SJSA1 (cell line): ENCODE data around the gene DPF3. TPM values are rescaled to one million over a fixed set of nuclear protein-coding genes. Genes with fewer than 3 reads are reported as not detected.

Source experiments
- DNase-seq, 2 experiments: peaks; one replicate each; pipeline ENCODE4 v3.0.0-alpha.2; 2015 to 2020; ENCODE audit warnings: low spot score in 2 of 2, low read depth in 1 of 2
- H3K27ac ChIP-seq: fragments of 250-450 bp; sonication (Bioruptor Pico); 2 replicates; pipeline ENCODE4 v1.5.1; 2020; ENCODE audit warnings: mild to moderate bottlenecking, moderate library complexity
- H3K27me3 ChIP-seq: fragments of 250-450 bp; sonication (Bioruptor Pico); replicated peaks from 2 replicates; pipeline ENCODE4 v1.5.1; 2020; ENCODE audit warnings: mild to moderate bottlenecking, moderate library complexity
- H3K36me3 ChIP-seq: fragments of 250-450 bp; sonication (Bioruptor Pico); 2 replicates; pipeline ENCODE4 v1.5.1; 2020; ENCODE audit warnings: mild to moderate bottlenecking
- H3K4me1 ChIP-seq: fragments of 250-450 bp; sonication (Bioruptor Pico); replicated peaks from 2 replicates; pipeline ENCODE4 v1.6.1; 2021; ENCODE audit warnings: mild to moderate bottlenecking
- H3K4me3 ChIP-seq: fragments of 250-450 bp; sonication (Bioruptor Pico); 2 replicates; pipeline ENCODE4 v1.5.1; 2020; ENCODE audit warnings: mild to moderate bottlenecking
- H3K9me3 ChIP-seq: fragments of 250-450 bp; sonication (Bioruptor Pico); replicated peaks from 2 replicates; pipeline ENCODE4 v1.5.1; 2020; ENCODE audit warnings: mild to moderate bottlenecking
- total RNA-seq: library from RNA; depleted of rRNA; stranded (reverse); fragments of >200 nt; shearing (Covaris generic); gene quantifications from 2 replicates; pipeline ENCODE4 v1.2.3, GENCODE V29; 2014

Gene DPF3
- total RNA-seq, 1 experiment from 2014 or later, result 2.1 TPM

- no peak overlapping the region for H3K4me3 ChIP-seq
- no peaks in the 10 kb centered on the region for H3K36me3 ChIP-seq
- H3K27ac ChIP-seq, result no peak overlapping the region
- H3K27me3 ChIP-seq, result no peaks in the 10 kb centered on the region
- no peaks in the 10 kb centered on the region for H3K9me3 ChIP-seq
- peaks cover 12% of the 10 kb centered on the region for H3K4me1 ChIP-seq
- no peak for DNase-seq
Observed at GRCh38 chr14:72745991-72746980, 147.6 kb downstream of the DPF3 start.

- H3K4me3 ChIP-seq, result no peak overlapping the region
Observed at GRCh38 chr14:72745546-72745945, 148.4 kb downstream of the DPF3 start.

GRCh38 chr14:72744416-72745120, 149.3 kb downstream of the DPF3 start:
- Histone ChIP-seq H3K27ac (no peak overlapping the region), H3K4me1 (peaks cover 12% of the 10 kb centered on the region), H3K36me3 (no peaks in the 10 kb centered on the region), H3K27me3 (no peaks in the 10 kb centered on the region), H3K4me3 (no peak overlapping the region), H3K9me3 (no peaks in the 10 kb centered on the region)
- DNase-seq, result peak in 1 of 2 experiments; percentile 12

More at GRCh38 chr14:72745546-72745945, 148.4 kb downstream of the DPF3 start:
- H3K4me1 ChIP-seq, result peaks cover 12% of the 10 kb centered on the region
- no peaks in the 10 kb centered on the region for H3K9me3 ChIP-seq
- H3K27me3 ChIP-seq, result no peaks in the 10 kb centered on the region
- H3K36me3 ChIP-seq, result no peaks in the 10 kb centered on the region
- H3K27ac ChIP-seq, result no peak overlapping the region
- peak; percentile 33 to 51 for DNase-seq

GRCh38 chr14:72743626-72744025, 150.3 kb downstream of the DPF3 start:
- H3K27ac ChIP-seq, result no peak overlapping the region
- peaks cover 12% of the 10 kb centered on the region for H3K4me1 ChIP-seq

GRCh38 chr14:72742838-72743195, 151.1 kb downstream of the DPF3 start:
- DNase-seq, result peak in 1 of 2 experiments; percentile 21
- H3K36me3 ChIP-seq, result no peaks in the 10 kb centered on the region
- no peak overlapping the region for H3K27ac ChIP-seq
- no peaks in the 10 kb centered on the region for H3K27me3 ChIP-seq
- H3K4me3 ChIP-seq, result no peak overlapping the region
- peaks cover 12% of the 10 kb centered on the region for H3K4me1 ChIP-seq
- no peaks in the 10 kb centered on the region for H3K9me3 ChIP-seq

More at GRCh38 chr14:72743626-72744025, 150.3 kb downstream of the DPF3 start:
- H3K4me3 ChIP-seq, result no peak overlapping the region
- no peaks in the 10 kb centered on the region for H3K27me3 ChIP-seq
- no peaks in the 10 kb centered on the region for H3K36me3 ChIP-seq
- H3K9me3 ChIP-seq, result no peaks in the 10 kb centered on the region
- peak in 1 of 2 experiments; percentile 16 for DNase-seq

- no peak overlapping the region for H3K4me3 ChIP-seq
- H3K4me1 ChIP-seq, result peaks cover 12% of the 10 kb centered on the region
- H3K27ac ChIP-seq, result no peak overlapping the region
Observed at GRCh38 chr14:72742118-72742837, 151.6 kb downstream of the DPF3 start.

GRCh38 chr14:72741826-72742117, 152.1 kb downstream of the DPF3 start:
- Histone ChIP-seq H3K4me1 (peaks cover 12% of the 10 kb centered on the region), H3K4me3 (no peak overlapping the region), H3K27ac (no peak overlapping the region), H3K9me3 (no peaks in the 10 kb centered on the region), H3K36me3 (no peaks in the 10 kb centered on the region), H3K27me3 (no peaks in the 10 kb centered on the region)
- DNase-seq, result peak in 1 of 2 experiments; percentile 27

More at GRCh38 chr14:72742118-72742837, 151.6 kb downstream of the DPF3 start:
- Histone ChIP-seq H3K27me3 (no peaks in the 10 kb centered on the region), H3K9me3 (no peaks in the 10 kb centered on the region), H3K36me3 (no peaks in the 10 kb centered on the region)
- DNase-seq, result no peak

- no peaks in the 10 kb centered on the region for H3K9me3 ChIP-seq
- no peak overlapping the region for H3K4me3 ChIP-seq
- H3K4me1 ChIP-seq, result peaks cover 10% of the 10 kb centered on the region
- no peaks in the 10 kb centered on the region for H3K36me3 ChIP-seq
- peak in 1 of 2 experiments; percentile 22 for DNase-seq
- H3K27me3 ChIP-seq, result no peaks in the 10 kb centered on the region
- no peak overlapping the region for H3K27ac ChIP-seq
Observed at GRCh38 chr14:72740966-72741825, 152.7 kb downstream of the DPF3 start.

GRCh38 chr14:72740504-72740961, 153.4 kb downstream of the DPF3 start:
- peak in 1 of 2 experiments; percentile 14 for DNase-seq
- peaks cover 6% of the 10 kb centered on the region for H3K4me1 ChIP-seq
- no peaks in the 10 kb centered on the region for H3K9me3 ChIP-seq
- no peak overlapping the region for H3K27ac ChIP-seq
- no peaks in the 10 kb centered on the region for H3K27me3 ChIP-seq
- no peak overlapping the region for H3K4me3 ChIP-seq
- no peaks in the 10 kb centered on the region for H3K36me3 ChIP-seq

- no peaks in the 10 kb centered on the region for H3K36me3 ChIP-seq
- H3K4me1 ChIP-seq, result peaks cover 5% of the 10 kb centered on the region; the same call in 1 of the 2 replicates
- no peak overlapping the region for H3K4me3 ChIP-seq
- no peak overlapping the region for H3K27ac ChIP-seq
- peak in 1 of 2 experiments; percentile 32 for DNase-seq
- no peaks in the 10 kb centered on the region for H3K27me3 ChIP-seq
- H3K9me3 ChIP-seq, result no peaks in the 10 kb centered on the region
Observed at GRCh38 chr14:72739446-72740405, 154.2 kb downstream of the DPF3 start.

GRCh38 chr14:72738161-72738611, 155.7 kb downstream of the DPF3 start:
- Histone ChIP-seq H3K4me3 (no peak overlapping the region), H3K36me3 (no peaks in the 10 kb centered on the region), H3K9me3 (no peaks in the 10 kb centered on the region), H3K4me1 (peaks cover 5% of the 10 kb centered on the region; the same call in 1 of the 2 replicates), H3K27ac (no peak overlapping the region), H3K27me3 (no peaks in the 10 kb centered on the region)
- peak in 1 of 2 experiments; percentile 15 for DNase-seq

GRCh38 chr14:72737560-72737943, 156.3 kb downstream of the DPF3 start:
- peaks cover 5% of the 10 kb centered on the region; the same call in 1 of the 2 replicates for H3K4me1 ChIP-seq
- no peaks in the 10 kb centered on the region for H3K9me3 ChIP-seq
- peak in 1 of 2 experiments; percentile 12 for DNase-seq
- no peak overlapping the region for H3K27ac ChIP-seq
- H3K27me3 ChIP-seq, result no peaks in the 10 kb centered on the region
- no peaks in the 10 kb centered on the region for H3K36me3 ChIP-seq
- H3K4me3 ChIP-seq, result no peak overlapping the region
